Cerebellar nuclear complex (tissue), 1 donor: Measurements from ENCODE around the gene IGSF6.
"Not testable (repeated sequence)": the region's sequence is repeated elsewhere in the genome, so short reads cannot be mapped to it uniquely, and the experiment has no call there.

Experiments used
- DNase-seq, 2 experiments: peaks; one replicate each; lab custom pipeline; 2025; lab: John Stamatoyannopoulos, UW

The IGSF6 gene

GRCh38 chr16:21653571-21653970 is 1.2 kb upstream of the IGSF6 start:
- no peak for DNase-seq

DNA sequence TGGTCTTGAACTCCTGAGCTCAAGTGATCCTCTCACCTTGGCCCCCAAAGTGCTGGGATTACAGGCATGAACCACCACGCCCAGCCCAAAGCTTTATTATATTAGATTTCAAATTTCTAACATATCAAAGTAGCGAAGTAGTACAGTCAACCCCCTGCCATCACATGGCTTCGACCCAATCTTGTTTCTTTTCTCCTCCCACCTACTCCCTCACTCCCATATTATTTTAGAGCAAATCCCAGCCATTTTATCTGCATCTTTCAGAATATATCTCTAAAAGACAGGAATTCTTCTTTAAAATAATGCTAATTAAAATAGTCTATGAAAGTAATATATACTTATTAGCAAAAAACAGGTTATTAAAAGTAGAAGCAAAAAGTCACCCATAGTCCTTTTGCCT is 893 bp downstream of the IGSF6 start:
- no peak for DNase-seq

- no peak for DNase-seq
Measured at GRCh38 chr16:21650521-21650920, 1.9 kb downstream of the IGSF6 start.

GRCh38 chr16:21649826-21650406 is 2.5 kb downstream of the IGSF6 start:
- not testable (repeated sequence) for DNase-seq

- DNase-seq, result no peak
Measured at GRCh38 chr16:21647562-21648164, 4.7 kb downstream of the IGSF6 start.

GRCh38 chr16:21646721-21647561 is 5.5 kb downstream of the IGSF6 start:
- DNase-seq, result no peak

- no peak for DNase-seq
Measured at GRCh38 chr16:21646091-21646490, 6.3 kb downstream of the IGSF6 start.

- DNase-seq, result no peak
Measured at GRCh38 chr16:21645261-21645721, 7.1 kb downstream of the IGSF6 start.

DNA sequence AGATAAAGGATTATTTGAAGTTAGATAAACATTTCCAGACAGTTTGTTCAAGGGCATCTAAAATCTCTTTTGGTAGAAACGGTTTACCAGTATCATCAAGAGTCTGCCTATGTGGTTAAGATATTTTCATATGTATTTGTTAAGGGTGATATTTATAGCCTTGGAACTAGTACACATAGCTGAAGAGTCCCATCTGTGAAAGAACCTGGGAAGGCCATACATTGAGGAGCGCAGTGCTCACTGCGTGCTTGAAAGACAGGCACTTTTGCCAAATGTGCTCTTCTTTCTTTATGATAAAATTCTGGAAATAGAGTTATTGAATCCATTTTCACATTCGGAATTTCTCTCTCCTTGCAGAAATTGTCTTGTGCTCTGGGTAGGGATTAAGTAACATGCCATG is 7.7 kb downstream of the IGSF6 start:
- no peak for DNase-seq

DNA sequence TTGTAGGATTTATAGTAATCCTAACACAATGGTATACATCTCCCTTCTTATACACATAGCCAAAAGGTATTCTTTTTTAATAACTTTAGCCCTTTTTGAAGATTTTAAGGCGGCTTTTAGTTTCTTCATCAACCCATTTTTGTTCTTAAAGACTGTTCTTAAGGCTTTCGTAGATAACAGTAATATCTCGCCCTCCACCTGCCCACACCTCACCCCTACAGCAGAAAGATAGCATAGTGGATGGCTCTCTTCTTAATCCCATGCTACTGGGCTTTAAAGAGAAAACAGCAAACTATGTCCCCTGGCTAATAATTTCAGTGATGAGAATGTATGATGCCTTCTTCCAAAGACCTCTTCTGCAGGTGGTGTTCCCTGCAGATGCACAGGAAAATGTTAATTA is 8.6 kb downstream of the IGSF6 start:
- DNase-seq, result no peak

- DNase-seq, result no peak
Measured at GRCh38 chr16:21642861-21643260, 9.5 kb downstream of the IGSF6 start.

GRCh38 chr16:21641916-21642315 is 10.5 kb downstream of the IGSF6 start:
- no peak for DNase-seq

DNA sequence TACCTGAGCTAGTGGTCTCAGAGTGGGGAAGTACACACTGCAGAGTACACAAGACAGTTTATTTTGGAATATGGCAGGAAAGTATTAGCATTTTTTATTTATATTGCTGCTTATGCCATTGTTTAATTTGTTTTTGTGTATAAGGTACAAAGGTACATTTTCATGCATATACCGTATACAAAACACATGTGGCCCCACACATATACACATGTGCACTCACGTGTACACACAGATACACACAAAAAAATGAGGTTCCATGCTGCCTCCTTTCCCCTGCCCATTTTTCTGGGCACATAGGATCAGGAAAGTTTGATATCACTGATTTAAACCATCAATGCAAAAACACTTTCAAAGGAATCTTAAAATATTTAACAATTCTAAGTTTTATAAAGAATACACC is 12.9 kb downstream of the IGSF6 start:
- no peak for DNase-seq

DNA sequence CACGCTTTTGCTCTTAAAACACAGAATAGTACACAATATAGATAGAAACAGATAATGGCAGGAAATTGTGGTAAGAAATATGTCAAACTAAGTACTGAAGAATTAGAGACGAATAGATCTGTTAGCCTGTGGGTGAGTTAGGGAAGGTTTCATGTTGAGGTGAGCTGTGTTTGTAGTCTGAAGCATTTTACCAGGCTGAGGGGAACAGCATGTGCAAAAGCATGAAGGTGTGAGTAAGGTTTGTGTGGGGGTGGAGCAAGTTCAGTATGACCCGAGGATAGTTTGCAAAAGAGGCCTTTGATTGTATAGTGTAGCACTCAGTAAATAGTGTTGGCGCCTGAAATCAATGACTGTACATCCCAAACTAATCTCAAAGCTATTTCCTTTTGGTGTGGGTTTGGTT is 13.8 kb downstream of the IGSF6 start:
- DNase-seq, result no peak

DNA sequence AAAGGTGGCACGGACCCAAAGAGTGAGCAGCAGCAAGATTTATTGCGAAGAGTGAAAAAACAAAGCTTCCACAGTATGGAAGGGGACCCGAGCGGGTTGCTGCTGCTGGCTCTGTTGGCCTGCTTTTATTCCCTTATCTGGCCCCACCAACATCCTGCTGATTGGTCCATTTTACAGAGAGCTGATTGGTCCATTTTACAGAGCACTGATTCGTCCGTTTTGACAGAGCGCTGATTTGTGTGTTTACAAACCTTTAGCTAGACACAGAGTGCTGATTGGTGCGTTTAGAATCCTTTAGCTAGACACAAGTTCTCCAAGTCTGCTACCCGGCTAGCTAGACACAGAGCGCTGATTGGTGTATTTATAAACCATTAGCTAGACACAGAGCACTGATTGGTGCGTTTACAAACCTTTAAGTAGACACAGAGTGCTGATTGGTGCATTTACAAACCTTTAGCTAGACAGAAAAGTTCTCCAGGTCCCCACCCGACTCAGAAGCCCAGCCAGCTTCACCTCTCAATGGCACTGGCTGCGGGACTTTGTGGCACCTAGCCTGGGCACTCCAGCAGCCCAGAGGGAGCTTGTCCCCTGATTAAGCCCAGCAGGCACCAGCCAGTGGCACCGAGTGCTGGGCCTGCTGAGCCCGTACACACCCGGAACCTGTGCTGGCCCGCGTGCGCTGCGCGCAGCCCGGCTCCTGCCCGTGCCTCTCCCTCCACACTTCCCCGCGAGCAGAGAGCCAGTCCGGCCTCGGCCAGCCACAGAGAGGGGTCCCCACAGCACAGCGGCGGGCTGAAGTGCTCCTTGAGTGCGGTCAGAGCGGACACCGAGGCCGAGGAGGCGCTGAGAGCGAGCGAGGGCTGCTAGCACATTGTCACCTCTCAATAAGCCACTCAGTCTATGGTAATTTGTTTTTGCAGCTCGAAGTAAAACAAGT is 15.1 kb downstream of the IGSF6 start:
- no peak for DNase-seq

- DNase-seq, result not testable (repeated sequence)
Measured at GRCh38 chr16:21635694-21636093, 16.7 kb downstream of the IGSF6 start.

DNA sequence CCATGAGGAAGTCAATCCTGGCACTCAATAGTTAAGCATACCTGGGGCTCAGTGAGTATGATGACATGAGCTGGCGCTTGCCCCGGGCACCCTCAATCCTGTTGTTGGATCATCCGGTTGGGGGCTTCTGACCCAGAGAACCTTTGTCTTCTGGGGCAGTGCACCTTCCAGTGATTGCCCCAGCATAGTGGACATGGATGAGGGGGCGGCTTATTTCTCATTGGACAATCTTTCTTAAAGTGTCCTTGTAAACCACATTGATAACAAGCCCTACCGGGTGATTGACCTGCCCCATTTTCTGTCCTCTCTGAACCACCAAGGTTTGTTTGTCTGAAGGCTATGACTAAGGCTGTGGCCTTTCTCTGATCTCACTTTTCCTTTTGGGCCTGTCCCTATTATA is 18.2 kb downstream of the IGSF6 start:
- no peak for DNase-seq

DNA sequence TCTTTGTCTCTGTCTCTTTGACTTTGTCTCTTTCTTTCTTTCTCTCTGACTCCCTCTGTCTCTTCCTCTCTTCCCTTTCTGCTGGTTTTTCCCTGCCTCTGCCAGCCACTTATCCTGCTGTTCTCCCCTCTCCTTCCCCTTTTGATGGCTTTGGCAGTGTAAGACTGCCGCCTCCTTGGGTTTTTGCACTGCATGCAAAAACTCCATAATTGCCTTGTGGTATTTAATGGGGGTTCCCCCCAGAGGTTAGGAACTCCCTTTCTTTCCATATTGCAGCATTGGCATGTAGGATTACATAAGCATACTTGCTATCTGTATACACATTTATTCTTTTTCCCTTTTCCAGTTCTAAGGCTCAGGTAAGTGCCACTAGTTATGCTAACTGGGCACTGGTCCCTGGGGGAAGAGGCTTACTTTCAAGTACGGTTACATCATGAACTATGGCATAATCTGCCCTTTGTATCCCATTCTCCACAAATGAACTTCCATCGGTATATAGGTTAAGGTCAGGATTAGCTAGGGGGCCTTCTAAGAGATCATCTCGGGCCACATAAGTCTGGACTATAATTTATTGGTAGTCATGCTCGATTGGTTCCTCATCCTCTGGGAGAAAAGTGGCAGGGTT is 20.3 kb downstream of the IGSF6 start:
- not testable (repeated sequence) for DNase-seq

DNA sequence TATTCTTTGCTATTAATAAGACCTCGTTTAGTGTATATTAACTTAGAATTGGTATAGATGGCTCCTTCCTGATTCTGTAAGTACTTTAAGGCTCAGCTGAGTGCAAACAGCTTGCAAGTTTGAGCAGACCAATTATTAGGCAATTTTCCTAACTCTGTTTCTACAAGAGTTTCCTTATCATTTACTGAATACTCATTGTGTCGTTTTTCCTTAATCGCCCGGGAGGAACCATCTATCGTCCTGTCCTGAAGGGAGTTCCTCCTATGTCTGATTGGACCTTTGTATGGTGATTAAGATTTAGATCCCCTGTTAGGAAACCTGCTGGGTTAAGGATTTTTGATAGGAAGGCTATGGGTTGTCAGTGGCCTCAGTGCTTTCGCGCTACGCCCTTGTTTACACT is 21.0 kb downstream of the IGSF6 start:
- DNase-seq, result not testable (repeated sequence)

GRCh38 chr16:21630866-21631265 is 21.5 kb downstream of the IGSF6 start:
- DNase-seq, result not testable (repeated sequence)
